Memory B cell (primary cell): ENCODE results near the gene ZNF195.
"Not testable (repeated sequence)": the region's sequence is repeated elsewhere in the genome, so short reads cannot be mapped to it uniquely, and the experiment has no call there.

Experiments
- ATAC-seq: fragments of 150-1000 bp; cut with Tn5 transposase; 2 replicates; pipeline ENCODE4 v1.10.0; 2021; ENCODE audit warnings: low read depth, mild to moderate bottlenecking, moderate library complexity
- DNase-seq, 2 donors: peaks; one replicate each; pipeline ENCODE4 v3.0.0; 2022; ENCODE audit warnings: low spot score in 2 of 2
- H3K27ac Mint-ChIP-seq: one replicate; pipeline ENCODE4 v1.8.0; 2022; ENCODE audit warnings: mild to moderate bottlenecking, moderate library complexity, mixed read lengths
- H3K27me3 Mint-ChIP-seq: one replicate; pipeline ENCODE4 v1.8.0; 2022; ENCODE audit warnings: mixed read lengths
- H3K36me3 Mint-ChIP-seq: one replicate; pipeline ENCODE4 v1.8.0; 2022; ENCODE audit warnings: mild to moderate bottlenecking, mixed read lengths
- H3K4me1 Mint-ChIP-seq: one replicate; pipeline ENCODE4 v1.8.0; 2022; ENCODE audit warnings: mixed read lengths
- H3K4me3 Mint-ChIP-seq: one replicate; pipeline ENCODE4 v1.8.0; 2022; ENCODE audit warnings: mild to moderate bottlenecking, moderate library complexity, mixed read lengths
- H3K9me3 Mint-ChIP-seq: one replicate; pipeline ENCODE4 v1.8.0; 2022; ENCODE audit warnings: mixed read lengths

Gene ZNF195

GRCh38 chr11:3378426-3379423 lies at the start of gene ZNF195:
TSS of gene ZNF195 (minus strand) at chr11:3379146. CDS start at chr11:3379040, 106 bp downstream.
- Mint-ChIP-seq H3K36me3 (peaks cover 15% of the 10 kb centered on the region), H3K4me1 (peaks cover 16% of the 10 kb centered on the region), H3K4me3 (peak within 1 kb of the TSS; percentile 100), H3K27me3 (no peaks in the 10 kb centered on the region), H3K9me3 (no peaks in the 10 kb centered on the region), H3K27ac (peak within 1 kb of the TSS; percentile 98)
- ATAC-seq (peak; percentile 99), DNase-seq (peak; percentile 90 to 95)

- H3K27me3 Mint-ChIP-seq, H3K4me3 Mint-ChIP-seq, DNase-seq, H3K27ac Mint-ChIP-seq, ATAC-seq, H3K9me3 Mint-ChIP-seq, H3K36me3 Mint-ChIP-seq, H3K4me1 Mint-ChIP-seq: not testable (repeated sequence)
Observed at GRCh38 chr11:3428076-3428475, 49.1 kb upstream of the ZNF195 start.

- not testable (repeated sequence) for H3K36me3 Mint-ChIP-seq, DNase-seq, ATAC-seq, H3K4me3 Mint-ChIP-seq, H3K27ac Mint-ChIP-seq, H3K9me3 Mint-ChIP-seq, H3K4me1 Mint-ChIP-seq, H3K27me3 Mint-ChIP-seq
Observed at GRCh38 chr11:3426541-3426940, 47.6 kb upstream of the ZNF195 start.

GRCh38 chr11:3423928-3424327 lies 45.0 kb upstream of the ZNF195 start:
- not testable (repeated sequence) for ATAC-seq, H3K9me3 Mint-ChIP-seq, H3K36me3 Mint-ChIP-seq, DNase-seq, H3K4me1 Mint-ChIP-seq, H3K27ac Mint-ChIP-seq, H3K27me3 Mint-ChIP-seq, H3K4me3 Mint-ChIP-seq

DNA sequence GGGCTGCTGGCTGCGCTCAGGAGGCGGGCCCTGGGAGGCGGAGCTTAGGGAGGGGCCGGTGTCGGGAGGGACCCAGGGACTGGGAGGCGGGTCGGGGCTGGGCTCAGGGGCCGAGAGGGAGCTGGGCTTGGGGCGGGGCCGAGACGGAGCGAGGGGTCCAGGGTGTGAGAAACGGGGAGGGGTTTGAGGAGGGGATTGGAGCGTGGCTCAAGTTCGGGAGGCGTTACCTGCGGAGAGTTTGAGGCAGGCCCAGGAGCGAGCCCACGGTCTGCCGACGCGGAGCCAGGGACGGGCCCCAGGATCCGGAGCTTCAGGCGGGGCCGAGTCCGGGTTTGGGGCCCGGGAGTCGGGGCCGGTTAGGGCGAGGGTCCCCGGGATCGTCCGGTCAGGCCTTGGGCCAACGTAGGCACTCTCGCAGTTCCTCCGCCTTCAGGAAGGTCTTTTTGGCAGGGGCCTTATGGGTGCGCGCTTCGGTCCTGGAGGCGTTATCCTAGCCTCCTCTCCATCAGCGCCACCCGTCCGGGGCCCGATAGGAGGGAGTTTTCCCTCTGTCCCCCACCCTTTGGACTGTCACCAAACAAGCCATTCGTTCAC lies 44.3 kb upstream of the ZNF195 start:
- not testable (repeated sequence) for DNase-seq, H3K4me1 Mint-ChIP-seq, H3K36me3 Mint-ChIP-seq, H3K27me3 Mint-ChIP-seq, H3K9me3 Mint-ChIP-seq, ATAC-seq
- Mint-ChIP-seq H3K27ac (peak overlapping the region; percentile 94), H3K4me3 (peak overlapping the region; percentile 97)

GRCh38 chr11:3422380-3423137 lies 43.6 kb upstream of the ZNF195 start:
- Mint-ChIP-seq H3K4me3 (peak overlapping the region; percentile 97), H3K27ac (peak overlapping the region; percentile 94)
- ATAC-seq = peak; percentile 88
- H3K4me1 Mint-ChIP-seq, H3K27me3 Mint-ChIP-seq, H3K36me3 Mint-ChIP-seq, H3K9me3 Mint-ChIP-seq: not testable (repeated sequence)
- DNase-seq = peak; percentile 92 to 98

DNA sequence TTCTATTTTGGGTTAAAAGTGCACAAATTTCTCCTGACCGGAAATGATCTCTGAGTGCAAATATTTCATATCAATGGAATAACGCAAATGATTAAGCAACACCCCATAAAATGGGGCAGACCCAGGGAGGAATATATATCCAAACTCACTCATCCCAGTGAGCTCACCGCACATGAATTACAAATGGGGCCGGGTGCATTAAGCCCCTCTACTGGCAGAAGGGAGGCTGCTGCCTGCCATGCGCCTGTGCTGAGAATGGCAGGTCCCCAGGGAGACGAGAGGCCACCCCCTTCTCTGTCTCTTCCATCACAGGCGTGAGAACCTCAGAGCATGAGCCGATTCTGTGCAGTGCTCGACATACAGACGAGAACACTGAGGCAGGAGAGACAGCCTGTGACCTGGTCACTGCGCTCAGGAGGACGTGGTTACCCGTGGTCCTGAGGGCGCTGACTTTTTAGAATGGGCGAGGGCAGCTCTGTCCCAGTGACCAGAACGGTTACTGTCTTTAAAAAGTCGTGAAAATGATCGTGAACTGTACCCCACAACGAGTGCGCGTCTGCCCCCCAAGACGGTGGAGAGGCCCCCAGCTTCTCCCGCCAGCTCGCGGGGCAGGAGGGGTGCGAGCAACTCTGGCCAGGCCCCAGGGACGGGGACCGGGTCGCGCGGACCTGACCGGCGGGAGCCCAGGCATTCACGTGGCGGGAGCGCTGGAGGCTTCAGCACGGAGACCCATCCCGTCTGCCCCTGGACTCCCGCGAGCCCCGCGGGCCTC lies 42.8 kb upstream of the ZNF195 start:
- H3K9me3 Mint-ChIP-seq, H3K27me3 Mint-ChIP-seq, H3K4me1 Mint-ChIP-seq, H3K36me3 Mint-ChIP-seq, ATAC-seq: not testable (repeated sequence)
- peak in 1 of 2 donors; percentile 36 for DNase-seq
- peak overlapping the region; percentile 94 for H3K27ac Mint-ChIP-seq
- peak overlapping the region; percentile 97 for H3K4me3 Mint-ChIP-seq

DNA sequence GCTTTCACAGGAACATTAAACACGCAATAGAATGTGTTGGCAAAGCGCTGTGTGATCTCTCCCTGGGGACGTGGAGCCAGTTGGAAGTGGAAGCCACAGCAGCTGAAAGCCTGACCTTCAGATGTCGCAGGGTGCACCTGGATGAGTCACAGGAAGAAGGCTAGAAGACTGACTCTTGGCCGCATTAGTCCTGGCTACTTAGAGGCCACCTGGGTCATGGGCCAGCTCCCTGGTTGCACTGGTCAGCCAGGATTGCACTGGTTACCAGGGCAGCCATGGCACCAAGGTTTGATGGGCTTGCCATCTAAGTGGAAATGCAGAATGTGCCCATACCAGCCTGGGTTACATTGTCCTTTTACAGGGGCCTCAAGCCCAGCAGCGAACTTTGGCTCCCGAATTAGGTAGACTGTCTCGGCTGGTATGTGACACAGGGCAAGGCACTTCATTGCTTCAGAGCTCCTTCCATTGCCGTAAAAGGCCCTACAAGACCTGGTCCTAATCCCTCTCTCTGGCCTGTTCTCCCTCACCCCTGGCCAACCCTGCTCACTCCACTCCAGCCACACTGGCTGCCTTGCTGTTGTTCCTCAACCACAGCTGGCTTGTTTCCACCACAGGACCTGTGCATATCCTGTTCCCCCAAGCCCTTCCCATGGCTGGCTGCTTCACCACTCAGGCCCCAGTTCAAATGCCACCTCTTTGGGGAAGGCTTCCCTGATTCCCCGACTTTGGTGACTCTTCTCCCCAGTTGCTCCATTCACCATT lies 41.5 kb upstream of the ZNF195 start:
- not testable (repeated sequence) for ATAC-seq, DNase-seq, H3K4me3 Mint-ChIP-seq, H3K27me3 Mint-ChIP-seq, H3K9me3 Mint-ChIP-seq, H3K36me3 Mint-ChIP-seq, H3K4me1 Mint-ChIP-seq, H3K27ac Mint-ChIP-seq

DNA sequence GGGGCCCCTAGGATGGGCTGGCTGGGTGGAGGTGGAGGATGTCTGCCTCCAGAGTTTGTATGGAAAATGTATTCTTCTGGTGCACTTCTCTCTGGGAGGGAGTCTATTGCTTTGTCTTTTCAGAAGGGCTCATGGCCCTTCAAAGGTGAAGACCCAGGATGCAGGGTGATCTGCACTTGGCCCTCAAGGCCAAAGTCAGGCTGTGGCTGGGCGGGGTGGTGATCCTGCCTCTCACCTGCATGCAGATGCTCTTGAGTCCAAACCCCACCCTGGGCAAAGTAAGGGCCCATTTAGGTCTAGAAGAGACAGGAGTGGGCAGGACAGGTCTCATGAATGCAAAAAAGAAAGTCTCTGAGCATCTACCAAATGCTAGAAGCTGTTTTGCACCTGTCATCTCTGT lies 40.5 kb upstream of the ZNF195 start:
- DNase-seq, H3K27me3 Mint-ChIP-seq, ATAC-seq, H3K4me3 Mint-ChIP-seq, H3K27ac Mint-ChIP-seq, H3K4me1 Mint-ChIP-seq, H3K9me3 Mint-ChIP-seq, H3K36me3 Mint-ChIP-seq: not testable (repeated sequence)

GRCh38 chr11:3417047-3417446 lies 38.1 kb upstream of the ZNF195 start:
- DNase-seq (peak; percentile 49 to 54), ATAC-seq (peak; percentile 47)
- not testable (repeated sequence) for H3K36me3 Mint-ChIP-seq, H3K4me1 Mint-ChIP-seq, H3K4me3 Mint-ChIP-seq, H3K27ac Mint-ChIP-seq, H3K27me3 Mint-ChIP-seq, H3K9me3 Mint-ChIP-seq

DNA sequence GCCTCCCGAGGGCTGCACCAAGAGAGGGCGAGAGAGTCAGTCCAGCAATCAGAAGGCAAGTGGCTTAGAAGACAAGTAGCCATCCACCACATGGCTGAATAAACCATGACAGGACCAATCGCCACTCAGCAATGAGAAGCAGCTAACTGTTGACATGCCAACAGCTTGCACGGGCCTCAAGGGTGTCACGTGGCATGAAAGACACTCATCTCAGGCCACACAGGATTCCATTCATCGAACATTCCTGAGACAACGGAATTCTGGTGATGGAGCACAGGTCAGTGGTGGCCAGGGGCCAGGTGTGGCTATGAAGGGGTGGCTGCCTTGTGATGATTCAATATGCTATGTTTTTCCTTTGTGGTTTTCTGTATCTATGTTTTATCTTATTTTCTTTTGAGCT lies 36.4 kb upstream of the ZNF195 start:
- not testable (repeated sequence) for H3K4me1 Mint-ChIP-seq, H3K27ac Mint-ChIP-seq, H3K36me3 Mint-ChIP-seq, DNase-seq, H3K4me3 Mint-ChIP-seq, ATAC-seq, H3K27me3 Mint-ChIP-seq, H3K9me3 Mint-ChIP-seq

DNA sequence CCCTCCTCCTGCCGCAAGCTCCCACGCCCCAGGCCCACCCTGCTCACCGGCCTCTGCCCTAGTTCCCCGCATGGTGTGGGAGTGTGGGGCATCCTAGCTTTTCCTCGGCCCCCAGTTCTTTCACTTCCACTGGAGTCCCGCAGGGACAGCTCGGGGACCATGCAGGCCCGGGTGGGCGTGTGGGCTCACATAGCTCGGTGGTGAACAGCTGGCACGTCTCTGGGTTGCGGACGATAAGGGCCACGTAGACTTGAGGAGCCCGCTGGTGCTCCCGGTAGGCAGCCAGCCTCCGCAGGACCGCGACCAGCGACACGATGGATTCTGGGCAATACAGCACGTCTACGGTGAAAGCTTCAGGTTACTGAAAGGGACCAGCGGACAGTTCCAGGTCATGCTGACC lies 34.7 kb upstream of the ZNF195 start:
- H3K36me3 Mint-ChIP-seq, ATAC-seq, H3K4me3 Mint-ChIP-seq, H3K9me3 Mint-ChIP-seq, H3K27me3 Mint-ChIP-seq, H3K4me1 Mint-ChIP-seq, DNase-seq, H3K27ac Mint-ChIP-seq: not testable (repeated sequence)

GRCh38 chr11:3412837-3413236 lies 33.9 kb upstream of the ZNF195 start:
- DNase-seq = no peak
- H3K27me3 Mint-ChIP-seq = peaks cover 2% of the 10 kb centered on the region
- no peak overlapping the region for H3K27ac Mint-ChIP-seq
- no peak overlapping the region for H3K4me3 Mint-ChIP-seq
- no peaks in the 10 kb centered on the region for H3K36me3 Mint-ChIP-seq
- no peak for ATAC-seq
- peaks cover 6% of the 10 kb centered on the region for H3K4me1 Mint-ChIP-seq
- no peaks in the 10 kb centered on the region for H3K9me3 Mint-ChIP-seq
